ENCODE data around the gene GET3. TPM values are rescaled to one million over a fixed set of nuclear protein-coding genes. Genes with fewer than 3 reads are reported as not detected.

Gene GET3
- total and polyA plus RNA-seq, 2 of the 13 experiments (the other 11 are each of a cell fraction or from before 2014, with no cell fraction given), result 57.7 to 59.4 TPM

GRCh38 chr19:12737835-12738351, 596 bp downstream of the GET3 start:
- no peaks in the 10 kb centered on the region; a peak in 1 of 5 replicates for H3K27me3 ChIP-seq (ENCODE audit: control insufficient read depth in 1 of 2, insufficient read depth in 2 of 2, low read length in 2 of 2)
- peaks cover 3 to 13% of the 10 kb centered on the region in 2 experiments; a peak in 3 of 5 replicates for H3K36me3 ChIP-seq (replicated peaks in 1 of 2; ENCODE audit: control insufficient read depth in 1 of 2, insufficient read depth in 2 of 2, low read length in 2 of 2)
- peaks cover 7% of the 10 kb centered on the region for H4K20me1 ChIP-seq (ENCODE audit: insufficient read depth, low read length)
- no peak for FAIRE-seq
- DNase-seq (ENCODE audit: low spot score), result no peak
- ATAC-seq, result no peak
- CTCF ChIA-PET (ENCODE audit: low intra/inter-chr PET ratio, low total read pairs), result no interaction called here
- no TSS peak for BruUV-seq (replicated peaks)
- POLR2A ChIA-PET, result interaction anchor here (0.9 to 3.3 kb wide), 2 partner anchors 14 to 15 kb away, joined by 3 to 20 read pairs; partner anchors contain the start of gene TNPO2
- H3K79me2 ChIP-seq (ENCODE audit: insufficient read depth, low read length), result peaks cover 33% of the 10 kb centered on the region
- peak overlapping the region; percentile 99 for H3K4me2 ChIP-seq (ENCODE audit: low read depth, low read length)
- H3K4me1 ChIP-seq (ENCODE audit: insufficient read depth, low read length), result peaks cover 36% of the 10 kb centered on the region
- 2% methylated on average over 9 of the region's 13 CpGs for WGBS (ENCODE audit: low lambda C conversion rate)
- peak overlapping the region; percentile 99 for H3K27ac ChIP-seq (ENCODE audit: extremely low read length, insufficient read depth, low read length)
- TF ChIP-seq ZNF776 (CRISPR knock-in tag; IDR thresholded peaks at IDR 0.05) (peak; percentile 50; the same call in 1 of the 2 replicates), SCMH1 (CRISPR knock-in tag; IDR thresholded peaks at IDR 0.05; ENCODE audit: borderline replicate concordance) (no peak), ARID2 (CRISPR knock-in tag; IDR thresholded peaks at IDR 0.05; ENCODE audit: borderline replicate concordance) (0 out of 2 replicates have a peak, but pooled peaks have one; percentile 10), ASH2L (IDR thresholded peaks at IDR 0.05; ENCODE audit: insufficient read length, low read depth, low read length) (peak; percentile 3), ZNF687 (CRISPR knock-in tag; IDR thresholded peaks at IDR 0.05) (0 out of 2 replicates have a peak, but pooled peaks have one; percentile 20)
- TF ChIP-seq, protein P1, sequence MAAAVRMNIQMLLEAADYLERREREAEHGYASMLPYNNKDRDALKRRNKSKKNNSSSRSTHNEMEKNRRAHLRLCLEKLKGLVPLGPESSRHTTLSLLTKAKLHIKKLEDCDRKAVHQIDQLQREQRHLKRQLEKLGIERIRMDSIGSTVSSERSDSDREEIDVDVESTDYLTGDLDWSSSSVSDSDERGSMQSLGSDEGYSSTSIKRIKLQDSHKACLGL (CRISPR knock-in tag; IDR thresholded peaks at IDR 0.05), result 0 out of 2 replicates have a peak, but pooled peaks have one; percentile 16
- H3K9ac ChIP-seq (ENCODE audit: insufficient read depth, low read depth, low read length), result peak overlapping the region; percentile 98
- intact Hi-C loops (cut with micrococcal nuclease; ENCODE audit: unreplicated experiment) (loop anchor here (1.0 to 2.0 kb wide), 2 partner anchors 16 to 23 kb away; no protein-coding TSS in a partner anchor), in situ Hi-C loops (cut with HindIII; ENCODE audit: extremely low pct_ligation_motif_present, low pct_unique_long_range_greater_than_20kb) (no loop called here)
- H3K4me3 ChIP-seq (replicated peaks in 1 of 3; ENCODE audit: insufficient read depth in 1 of 3, low read depth in 2 of 3, low read length in 3 of 3), result peak overlapping the region; percentile 88 to 98 (median 93)
- H3K9me3 ChIP-seq (ENCODE audit: low read length), result no peaks in the 10 kb centered on the region
- no peak overlapping the region for H2AFZ ChIP-seq (ENCODE audit: low read length)

Measured in HepG2 (cell line).